ENCODE measurements around the gene MERTK. TPM values are rescaled to one million over a fixed set of nuclear protein-coding genes. Genes with fewer than 3 reads are reported as not detected.

The MERTK gene
- polyA plus RNA-seq, 1 of the 3 experiments (the other 2 are of a cell fraction), result 9.6 TPM

DNA sequence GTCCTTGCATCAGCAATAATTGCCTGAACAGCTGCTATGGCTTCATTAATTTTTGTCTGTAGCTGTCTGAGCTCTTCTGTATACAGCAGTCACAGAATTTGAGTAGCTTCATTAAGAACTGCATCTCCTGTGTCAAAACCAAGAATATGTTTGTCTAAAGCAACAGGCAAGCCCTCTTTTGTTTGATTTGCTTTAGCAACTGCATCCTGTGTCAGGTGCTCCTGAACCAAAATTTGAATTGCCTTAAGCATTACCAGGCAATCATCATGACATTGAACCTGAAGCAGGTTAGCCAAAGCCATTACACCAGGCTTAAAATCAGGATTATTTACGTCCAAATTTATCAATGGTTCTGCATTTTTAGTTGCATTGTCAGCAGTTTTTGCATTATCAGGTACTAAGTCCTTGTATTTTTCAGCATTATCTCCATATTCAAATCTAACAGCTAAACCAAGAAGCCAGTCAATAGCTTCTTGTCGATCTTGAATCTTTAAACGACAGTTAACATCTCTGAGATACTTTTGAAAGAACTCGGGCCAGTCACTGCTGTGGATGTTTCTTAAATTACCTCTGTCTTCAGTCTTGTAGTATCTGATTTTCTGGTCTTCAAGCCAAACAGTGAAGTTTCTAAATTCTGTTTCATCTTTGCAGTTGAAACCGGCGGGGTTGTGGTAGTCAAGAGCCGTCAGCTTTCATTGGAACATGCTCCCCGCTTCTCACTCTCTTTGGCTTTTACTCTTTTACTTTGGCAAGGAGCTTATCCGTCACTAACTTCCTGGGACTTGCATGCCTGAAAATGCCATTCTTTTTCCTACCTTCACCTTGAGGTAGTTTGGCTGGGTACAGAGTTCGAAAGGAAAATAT lies 42.2 kb downstream of the MERTK start:
- no peaks in the 10 kb centered on the region for H4K20me1 ChIP-seq (ENCODE audit: insufficient read depth)
- ChIA-PET CTCF (interaction anchor here (1.2 to 1.4 kb wide), 3 partner anchors 18 to 53 kb away, joined by 3 to 5 read pairs (median 4); no protein-coding TSS in a partner anchor), POLR2A (no interaction called here)
- no peak overlapping the region for H3K27ac ChIP-seq (ENCODE audit: low read depth in 2 of 2, low read length in 1 of 2)
- no peak for DNase-seq
- no peak overlapping the region for H3K4me2 ChIP-seq
- no peaks in the 10 kb centered on the region for H3K27me3 ChIP-seq (ENCODE audit: insufficient read depth)
- no peak overlapping the region for H2AFZ ChIP-seq (ENCODE audit: low read depth)
- no peak overlapping the region for H3K4me3 ChIP-seq (ENCODE audit: low read depth in 2 of 2, low read length in 1 of 2)
- no peaks in the 10 kb centered on the region for H3K79me2 ChIP-seq (ENCODE audit: insufficient read depth)
- H3K9me3 ChIP-seq, result no peaks in the 10 kb centered on the region
- 80% methylated on average over 10 of the region's 10 CpGs for WGBS (ENCODE audit: low lambda C conversion rate)
- no peak overlapping the region for H3K9ac ChIP-seq
- no peak for TF ChIP-seq ELF1 (IDR thresholded peaks at IDR 0.05)
- no peaks in the 10 kb centered on the region for H3F3A ChIP-seq (replicated peaks; ENCODE audit: insufficient read depth)
- no peaks in the 10 kb centered on the region for H3K9me2 ChIP-seq
- H3K4me1 ChIP-seq (ENCODE audit: control insufficient read depth in 1 of 2, insufficient read depth in 2 of 2, low read depth in 1 of 2, low read length in 1 of 2), result peaks cover 0 to 3% of the 10 kb centered on the region in 2 experiments; a peak in 2 of 4 replicates
- no peaks in the 10 kb centered on the region for H3K36me3 ChIP-seq (replicated peaks in 1 of 2; ENCODE audit: control insufficient read depth in 1 of 2, insufficient read depth in 2 of 2, low read length in 1 of 2)

- no peaks in the 10 kb centered on the region for H4K20me1 ChIP-seq (ENCODE audit: insufficient read depth)
- H3F3A ChIP-seq (replicated peaks; ENCODE audit: insufficient read depth), result no peaks in the 10 kb centered on the region
- no peak overlapping the region for H3K4me2 ChIP-seq
- no peaks in the 10 kb centered on the region for H3K27me3 ChIP-seq (ENCODE audit: insufficient read depth)
- ChIA-PET CTCF (no interaction called here), POLR2A (no interaction called here)
- H3K27ac ChIP-seq (ENCODE audit: low read depth in 2 of 2, low read length in 1 of 2), result no peak overlapping the region
- H3K4me3 ChIP-seq (ENCODE audit: low read depth in 2 of 2, low read length in 1 of 2), result no peak overlapping the region
- no peaks in the 10 kb centered on the region for H3K79me2 ChIP-seq (ENCODE audit: insufficient read depth)
- no peak for DNase-seq
- WGBS (ENCODE audit: low lambda C conversion rate), result 89% methylated on average over 4 of the region's 4 CpGs
- peaks cover 0 to 3% of the 10 kb centered on the region in 2 experiments; a peak in 2 of 4 replicates for H3K4me1 ChIP-seq (ENCODE audit: control insufficient read depth in 1 of 2, insufficient read depth in 2 of 2, low read depth in 1 of 2, low read length in 1 of 2)
- H3K9me2 ChIP-seq, result no peaks in the 10 kb centered on the region
- no peak overlapping the region for H3K9ac ChIP-seq
- no peaks in the 10 kb centered on the region for H3K9me3 ChIP-seq
- TF ChIP-seq REST (IDR thresholded peaks at IDR 0.05; ENCODE audit: low read depth, low read length), result no peak
- no peak for TF ChIP-seq NRF1 (IDR thresholded peaks at IDR 0.05; ENCODE audit: low read depth, low read length)
- TF ChIP-seq RXRA (IDR thresholded peaks at IDR 0.05; ENCODE audit: borderline replicate concordance, low read depth), result no peak
- no peak for TF ChIP-seq MXI1 (IDR thresholded peaks at IDR 0.05; ENCODE audit: low read depth, low read length)
- TF ChIP-seq RFX5 (IDR thresholded peaks at IDR 0.05; ENCODE audit: low read length), result no peak
- TF ChIP-seq SMC3 (IDR thresholded peaks at IDR 0.05; ENCODE audit: low read depth, low read length), result no peak
- H2AFZ ChIP-seq (ENCODE audit: low read depth), result no peak overlapping the region
- H3K36me3 ChIP-seq (replicated peaks in 1 of 2; ENCODE audit: control insufficient read depth in 1 of 2, insufficient read depth in 2 of 2, low read length in 1 of 2), result no peaks in the 10 kb centered on the region
Observed at GRCh38 chr2:111941531-111941930, 43.1 kb downstream of the MERTK start.

All from SK-N-SH (cell line).